Ascending aorta (tissue), 2 donors: ENCODE results near the gene HECA. TPM values are rescaled to one million over a fixed set of nuclear protein-coding genes. Genes with fewer than 3 reads are reported as not detected.
"Not testable (repeated sequence)": the region's sequence is repeated elsewhere in the genome, so short reads cannot be mapped to it uniquely, and the experiment has no call there.

Source experiments
- DNase-seq, 2 donors: peaks; one replicate each; pipeline ENCODE4 v3.0.0-alpha.2; 2019; ENCODE audit warnings: low spot score in 2 of 2
- H3K27ac ChIP-seq, 2 donors: fragments of 200-600 bp; sonication (generic); one replicate each; pipeline ENCODE4 v1.5.1; 2016 to 2017; ENCODE audit warnings: mild to moderate bottlenecking in 1 of 2
- H3K27me3 ChIP-seq: fragments of 200-600 bp; sonication (generic); one replicate; pipeline ENCODE4 v1.5.1; 2017
- H3K36me3 ChIP-seq, 2 donors: fragments of 200-600 bp; sonication (generic); one replicate each; pipeline ENCODE4 v1.5.1; 2016
- H3K4me1 ChIP-seq, 2 donors: fragments of 200-600 bp; sonication (generic); one replicate each; pipeline ENCODE4 v1.5.1; 2016 to 2017; ENCODE audit warnings: mild to moderate bottlenecking in 1 of 2
- H3K4me3 ChIP-seq, 2 donors: fragments of 200-600 bp; sonication (generic); one replicate each; pipeline ENCODE4 v1.5.1; 2016 to 2017; ENCODE audit warnings: mild to moderate bottlenecking in 1 of 2
- H3K9me3 ChIP-seq, 2 donors: fragments of 200-600 bp; sonication (generic); one replicate each; pipeline ENCODE4 v1.5.1; 2016
- intact Hi-C: fragments of 100-400 bp; cut with DNase I; formaldehyde crosslinking; loops from one replicate; pipeline ENCODE4 v1.15.1; 2023
- total RNA-seq: library from RNA; depleted of rRNA; stranded (reverse); fragments of >200 nt; gene quantifications from one replicate; pipeline ENCODE4 v1.1.0, GENCODE V29; 2016
- TF ChIP-seq, protein P1 (sequence below), 3 experiments: fragments of 200-600 bp in 2 of 3; fragments of 450-650 bp in 1 of 3; sonication (generic) in 2 of 3; IDR thresholded peaks; one replicate each; pipeline ENCODE4 v1.5.1; 2016 to 2019; ENCODE audit warnings: antibody characterized with exemption in 3 of 3, mild to moderate bottlenecking in 1 of 3, moderate library complexity in 1 of 3

The HECA gene
- total RNA-seq, 1 donor from 2014 or later = 27.0 TPM

DNA sequence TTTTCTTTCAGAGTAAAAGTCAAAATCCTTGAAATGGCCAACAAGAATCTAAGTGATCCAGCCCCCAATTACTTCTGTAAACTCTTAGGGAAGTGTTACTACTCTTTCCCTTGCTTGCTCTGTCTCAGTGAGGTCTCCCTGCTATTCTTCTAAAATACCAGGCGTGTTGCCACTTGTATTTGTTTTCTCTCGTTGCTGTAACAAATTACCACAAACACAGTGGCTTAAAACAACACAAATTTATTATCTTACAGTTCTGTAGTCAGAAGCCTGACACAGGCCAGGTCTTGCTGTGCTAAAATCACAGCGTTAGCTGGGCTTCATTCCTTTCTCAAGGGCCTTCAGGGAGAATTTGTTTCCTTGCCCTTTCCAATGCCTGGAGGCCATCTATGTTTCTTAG, 59.9 kb downstream of the HECA start:
- H3K27me3 ChIP-seq = no peaks in the 10 kb centered on the region
- H3K4me1 ChIP-seq = no peaks in the 10 kb centered on the region
- TF ChIP-seq, protein P1, sequence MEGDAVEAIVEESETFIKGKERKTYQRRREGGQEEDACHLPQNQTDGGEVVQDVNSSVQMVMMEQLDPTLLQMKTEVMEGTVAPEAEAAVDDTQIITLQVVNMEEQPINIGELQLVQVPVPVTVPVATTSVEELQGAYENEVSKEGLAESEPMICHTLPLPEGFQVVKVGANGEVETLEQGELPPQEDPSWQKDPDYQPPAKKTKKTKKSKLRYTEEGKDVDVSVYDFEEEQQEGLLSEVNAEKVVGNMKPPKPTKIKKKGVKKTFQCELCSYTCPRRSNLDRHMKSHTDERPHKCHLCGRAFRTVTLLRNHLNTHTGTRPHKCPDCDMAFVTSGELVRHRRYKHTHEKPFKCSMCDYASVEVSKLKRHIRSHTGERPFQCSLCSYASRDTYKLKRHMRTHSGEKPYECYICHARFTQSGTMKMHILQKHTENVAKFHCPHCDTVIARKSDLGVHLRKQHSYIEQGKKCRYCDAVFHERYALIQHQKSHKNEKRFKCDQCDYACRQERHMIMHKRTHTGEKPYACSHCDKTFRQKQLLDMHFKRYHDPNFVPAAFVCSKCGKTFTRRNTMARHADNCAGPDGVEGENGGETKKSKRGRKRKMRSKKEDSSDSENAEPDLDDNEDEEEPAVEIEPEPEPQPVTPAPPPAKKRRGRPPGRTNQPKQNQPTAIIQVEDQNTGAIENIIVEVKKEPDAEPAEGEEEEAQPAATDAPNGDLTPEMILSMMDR (IDR thresholded peaks at IDR 0.05) = no peak
- H3K27ac ChIP-seq = no peak overlapping the region
- no peaks in the 10 kb centered on the region for H3K9me3 ChIP-seq
- no peak for DNase-seq
- no peak overlapping the region for H3K4me3 ChIP-seq
- intact Hi-C loops = no loop called here
- no peaks in the 10 kb centered on the region for H3K36me3 ChIP-seq

- no peak for DNase-seq
- no peaks in the 10 kb centered on the region for H3K4me1 ChIP-seq
- H3K27ac ChIP-seq = no peak overlapping the region
- TF ChIP-seq, protein P1 (IDR thresholded peaks at IDR 0.05) = no peak
- intact Hi-C loops = no loop called here
- H3K9me3 ChIP-seq = no peaks in the 10 kb centered on the region
- no peaks in the 10 kb centered on the region for H3K36me3 ChIP-seq
- H3K4me3 ChIP-seq = no peak overlapping the region
- no peaks in the 10 kb centered on the region for H3K27me3 ChIP-seq
Measured at GRCh38 chr6:139198529-139199288, 63.8 kb downstream of the HECA start.

DNA sequence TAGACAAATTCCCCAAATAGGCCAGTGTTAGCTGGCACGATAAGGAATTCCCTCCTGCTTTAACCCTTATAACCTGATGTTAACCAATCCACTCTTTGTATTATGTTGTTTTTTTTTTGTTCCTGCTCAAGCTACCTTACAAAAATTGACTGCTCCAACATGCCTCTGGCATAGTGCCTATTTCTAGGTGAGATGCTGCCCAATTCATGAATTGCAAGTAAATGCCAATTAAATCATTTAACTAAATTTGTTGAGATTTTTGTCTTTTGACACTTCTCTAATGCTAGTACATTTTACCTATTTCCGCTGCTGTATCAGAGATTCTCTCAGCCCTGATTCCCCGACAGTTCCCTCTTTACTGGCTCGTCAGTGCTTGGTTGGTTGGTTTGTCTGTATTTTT, 66.5 kb downstream of the HECA start:
- DNase-seq = no peak
- H3K27ac ChIP-seq = no peak overlapping the region
- no peaks in the 10 kb centered on the region for H3K27me3 ChIP-seq
- intact Hi-C loops = no loop called here
- peaks cover 0 to 16% of the 10 kb centered on the region in 2 donors for H3K9me3 ChIP-seq
- no peak overlapping the region for H3K4me3 ChIP-seq
- H3K4me1 ChIP-seq = no peaks in the 10 kb centered on the region
- TF ChIP-seq, protein P1 (IDR thresholded peaks at IDR 0.05) = no peak
- H3K36me3 ChIP-seq = no peaks in the 10 kb centered on the region

- TF ChIP-seq, protein P1 (IDR thresholded peaks at IDR 0.05) = no peak
- intact Hi-C loops = no loop called here
Measured at GRCh38 chr6:139204978-139205377, 70.1 kb downstream of the HECA start.

GRCh38 chr6:139205843-139206242, 71.0 kb downstream of the HECA start:
- Histone ChIP-seq H3K4me3 (no peak overlapping the region), H3K9me3 (peaks cover 0 to 38% of the 10 kb centered on the region in 2 donors), H3K27ac (no peak overlapping the region), H3K4me1 (no peaks in the 10 kb centered on the region), H3K36me3 (no peaks in the 10 kb centered on the region), H3K27me3 (no peaks in the 10 kb centered on the region)
- TF ChIP-seq, protein P1 (IDR thresholded peaks at IDR 0.05) = no peak
- intact Hi-C loops = no loop called here
- no peak for DNase-seq

More at GRCh38 chr6:139204978-139205377, 70.1 kb downstream of the HECA start:
- peaks cover 0 to 38% of the 10 kb centered on the region in 2 donors for H3K9me3 ChIP-seq
- no peaks in the 10 kb centered on the region for H3K27me3 ChIP-seq
- no peak overlapping the region for H3K27ac ChIP-seq
- H3K36me3 ChIP-seq = no peaks in the 10 kb centered on the region
- no peak for DNase-seq
- H3K4me3 ChIP-seq = no peak overlapping the region
- no peaks in the 10 kb centered on the region for H3K4me1 ChIP-seq

DNA sequence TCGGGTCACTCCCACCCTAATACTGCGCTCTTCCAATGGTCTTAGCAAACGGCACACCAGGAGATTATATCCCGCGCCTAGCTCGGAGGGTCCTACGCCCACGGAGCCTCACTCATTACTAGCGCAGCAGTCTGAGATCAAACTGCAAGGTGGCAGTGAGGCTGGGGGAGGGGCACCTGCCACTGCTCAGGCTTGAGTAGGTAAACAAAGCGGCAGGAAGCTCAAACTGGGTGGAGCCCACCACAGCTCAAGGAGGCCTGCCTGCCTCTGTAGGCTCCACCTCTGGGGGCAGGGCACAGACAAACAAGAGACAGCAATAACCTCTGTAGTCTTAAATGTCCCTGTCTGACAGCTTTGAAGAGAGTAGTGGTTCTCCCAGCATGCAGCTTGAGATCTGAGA, 75.9 kb downstream of the HECA start:
- DNase-seq, H3K4me1 ChIP-seq, H3K27ac ChIP-seq, H3K27me3 ChIP-seq, H3K36me3 ChIP-seq, H3K4me3 ChIP-seq, intact Hi-C loops: not testable (repeated sequence)
- H3K9me3 ChIP-seq = peaks cover 0 to 28% of the 10 kb centered on the region in 2 donors

GRCh38 chr6:139212460-139212859, 77.6 kb downstream of the HECA start:
- DNase-seq, H3K36me3 ChIP-seq, H3K4me3 ChIP-seq, H3K27ac ChIP-seq, H3K27me3 ChIP-seq, intact Hi-C loops, H3K4me1 ChIP-seq: not testable (repeated sequence)
- H3K9me3 ChIP-seq = peaks cover 0 to 18% of the 10 kb centered on the region in 2 donors
